ENCODE measurements around the gene R3HDM4.

The R3HDM4 gene

GRCh38 chr19:941292-942132, 28.5 kb upstream of the R3HDM4 start:
- in situ Hi-C loops (cut with MboI; ENCODE audit: low sequenced_read_pairs, unreplicated experiment), result no loop called here
- no peak for DNase-seq (ENCODE audit: low spot score)
- TF ChIP-seq, protein P1, sequence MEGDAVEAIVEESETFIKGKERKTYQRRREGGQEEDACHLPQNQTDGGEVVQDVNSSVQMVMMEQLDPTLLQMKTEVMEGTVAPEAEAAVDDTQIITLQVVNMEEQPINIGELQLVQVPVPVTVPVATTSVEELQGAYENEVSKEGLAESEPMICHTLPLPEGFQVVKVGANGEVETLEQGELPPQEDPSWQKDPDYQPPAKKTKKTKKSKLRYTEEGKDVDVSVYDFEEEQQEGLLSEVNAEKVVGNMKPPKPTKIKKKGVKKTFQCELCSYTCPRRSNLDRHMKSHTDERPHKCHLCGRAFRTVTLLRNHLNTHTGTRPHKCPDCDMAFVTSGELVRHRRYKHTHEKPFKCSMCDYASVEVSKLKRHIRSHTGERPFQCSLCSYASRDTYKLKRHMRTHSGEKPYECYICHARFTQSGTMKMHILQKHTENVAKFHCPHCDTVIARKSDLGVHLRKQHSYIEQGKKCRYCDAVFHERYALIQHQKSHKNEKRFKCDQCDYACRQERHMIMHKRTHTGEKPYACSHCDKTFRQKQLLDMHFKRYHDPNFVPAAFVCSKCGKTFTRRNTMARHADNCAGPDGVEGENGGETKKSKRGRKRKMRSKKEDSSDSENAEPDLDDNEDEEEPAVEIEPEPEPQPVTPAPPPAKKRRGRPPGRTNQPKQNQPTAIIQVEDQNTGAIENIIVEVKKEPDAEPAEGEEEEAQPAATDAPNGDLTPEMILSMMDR (IDR thresholded peaks at IDR 0.05; ENCODE audit: borderline replicate concordance, control extremely low read depth, extremely low read depth, insufficient read depth, missing control alignments), result no peak

DNA sequence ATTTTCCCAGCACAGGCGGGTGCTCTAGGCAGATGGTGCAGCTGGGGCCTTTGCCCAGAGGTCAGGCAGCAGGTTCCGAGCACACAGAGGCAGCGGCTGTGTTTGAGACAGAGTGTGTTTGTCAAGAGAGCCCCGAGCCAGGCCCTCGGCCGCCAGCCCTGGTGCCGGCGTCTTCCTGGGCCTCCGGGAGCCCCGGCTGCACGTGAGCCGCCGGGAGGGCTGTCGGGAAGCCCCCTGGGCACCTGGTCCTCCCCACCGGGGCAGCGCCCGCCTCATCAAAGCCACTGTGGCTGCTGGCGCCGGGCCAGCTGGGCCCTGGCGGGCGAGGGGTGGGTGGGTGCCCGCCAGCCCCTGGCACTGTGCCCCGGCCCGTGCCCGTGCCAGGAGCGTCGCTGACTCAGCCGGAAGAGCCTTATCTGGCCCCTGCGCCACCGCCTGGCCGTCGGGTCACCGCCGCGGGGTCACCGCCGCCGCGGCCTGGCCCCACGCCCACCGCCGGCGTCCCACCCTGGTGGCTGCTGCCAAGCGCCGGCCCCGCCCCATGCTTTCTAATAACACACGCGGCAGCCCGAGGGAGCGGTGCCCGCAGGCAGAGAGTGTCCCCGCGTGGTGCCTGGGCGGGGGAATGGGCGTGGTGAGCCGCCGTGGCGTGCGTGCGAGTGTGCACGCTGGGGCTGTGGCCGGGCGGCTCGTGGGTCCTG, 27.7 kb upstream of the R3HDM4 start:
- DNase-seq (ENCODE audit: low spot score), result no peak
- TF ChIP-seq, protein P1 (IDR thresholded peaks at IDR 0.05; ENCODE audit: borderline replicate concordance, control extremely low read depth, extremely low read depth, insufficient read depth, missing control alignments), result peak; percentile 12
- in situ Hi-C loops (cut with MboI; ENCODE audit: low sequenced_read_pairs, unreplicated experiment), result no loop called here

DNA sequence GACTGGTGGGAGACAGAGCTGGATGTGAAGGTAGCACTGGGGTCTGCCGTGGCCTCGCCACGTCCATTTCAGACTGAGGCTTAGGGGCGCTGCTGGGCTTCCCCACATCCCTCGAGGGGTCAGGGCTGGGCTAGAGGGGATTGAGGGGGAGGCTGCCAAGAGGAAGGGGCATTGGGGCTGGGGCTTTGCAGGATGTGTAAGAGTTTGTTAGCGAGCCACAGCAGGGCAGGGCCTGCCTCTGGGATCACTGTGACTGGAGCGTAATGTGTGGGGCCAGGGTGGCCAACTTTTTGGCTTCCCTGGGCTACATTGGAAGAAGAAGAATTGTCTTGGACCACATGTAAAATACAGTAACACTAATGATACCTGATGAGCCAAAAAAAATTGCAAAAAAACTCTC, 26.9 kb upstream of the R3HDM4 start:
- in situ Hi-C loops (cut with MboI; ENCODE audit: low sequenced_read_pairs, unreplicated experiment), result no loop called here
- no peak for DNase-seq (ENCODE audit: low spot score)
- TF ChIP-seq, protein P1 (IDR thresholded peaks at IDR 0.05; ENCODE audit: borderline replicate concordance, control extremely low read depth, extremely low read depth, insufficient read depth, missing control alignments), result no peak

DNA sequence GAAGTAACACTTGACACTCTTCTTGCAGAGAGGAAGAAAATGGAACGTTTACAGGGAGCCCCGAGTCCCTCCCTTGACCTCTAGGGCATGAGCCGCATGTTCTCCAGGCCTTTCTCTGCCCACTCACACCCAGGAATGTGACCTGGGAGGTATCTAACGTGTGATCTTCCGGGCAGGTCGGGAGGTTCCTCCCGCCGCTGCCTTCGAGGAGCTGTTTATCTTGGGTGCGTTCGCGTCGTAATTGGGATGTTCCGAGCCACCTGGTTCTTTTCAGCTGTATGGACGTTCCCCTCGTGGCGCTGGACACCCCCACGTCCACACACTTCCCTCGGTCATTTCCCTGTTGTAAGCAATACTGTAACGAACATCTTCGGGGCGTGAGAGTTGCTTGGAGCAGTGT, 26.4 kb upstream of the R3HDM4 start:
- TF ChIP-seq, protein P1 (IDR thresholded peaks at IDR 0.05; ENCODE audit: borderline replicate concordance, control extremely low read depth, extremely low read depth, insufficient read depth, missing control alignments), result no peak
- DNase-seq (ENCODE audit: low spot score), result no peak
- in situ Hi-C loops (cut with MboI; ENCODE audit: low sequenced_read_pairs, unreplicated experiment), result no loop called here

DNA sequence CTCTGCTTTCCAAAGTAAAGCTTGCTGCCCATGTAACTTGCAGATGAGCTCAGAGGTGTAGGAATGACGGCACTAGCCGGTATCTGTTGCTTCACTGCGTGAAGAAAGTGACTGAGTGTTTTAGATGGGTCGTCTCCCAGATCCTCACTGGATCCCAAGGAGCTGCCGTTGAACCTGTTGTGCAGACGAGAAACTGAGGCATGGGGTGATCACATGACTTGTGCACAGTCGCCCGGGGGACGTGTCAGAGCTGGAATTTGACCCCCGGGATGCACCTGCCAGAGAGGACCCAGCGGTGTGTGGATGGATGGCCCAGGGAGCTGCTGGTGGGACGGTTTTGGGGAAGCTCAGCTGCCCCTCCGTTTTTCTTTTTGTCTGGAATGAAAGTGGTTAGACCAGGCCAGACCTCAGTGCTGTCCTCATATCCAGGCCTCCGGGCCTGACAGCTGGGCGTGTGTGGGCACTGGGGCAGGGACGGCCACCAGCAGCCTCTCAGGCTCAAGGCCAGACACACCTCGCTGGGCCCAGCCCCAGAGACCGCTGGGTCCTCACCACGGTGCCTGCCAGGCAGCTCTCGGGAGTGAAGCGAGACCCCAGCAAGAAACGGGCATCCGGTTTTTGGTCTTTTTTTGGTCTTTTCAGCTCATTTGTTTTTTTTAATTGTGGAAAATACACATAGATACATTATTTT, 25.4 kb upstream of the R3HDM4 start:
- in situ Hi-C loops (cut with MboI; ENCODE audit: low sequenced_read_pairs, unreplicated experiment), result no loop called here
- DNase-seq (ENCODE audit: low spot score), result no peak
- TF ChIP-seq, protein P1 (IDR thresholded peaks at IDR 0.05; ENCODE audit: borderline replicate concordance, control extremely low read depth, extremely low read depth, insufficient read depth, missing control alignments), result no peak

- DNase-seq (ENCODE audit: low spot score), result peak; percentile 77
- TF ChIP-seq, protein P1 (IDR thresholded peaks at IDR 0.05; ENCODE audit: borderline replicate concordance, control extremely low read depth, extremely low read depth, insufficient read depth, missing control alignments), result no peak
- in situ Hi-C loops (cut with MboI; ENCODE audit: low sequenced_read_pairs, unreplicated experiment), result no loop called here
Measured at GRCh38 chr19:937259-937694, 24.3 kb upstream of the R3HDM4 start.
